ENCODE measurements around the gene ZNF324.
"Not testable (repeated sequence)": the region's sequence is repeated elsewhere in the genome, so short reads cannot be mapped to it uniquely, and the experiment has no call there.

The ZNF324 gene

GRCh38 chr19:58473775-58474174 is 6.9 kb downstream of the ZNF324 start:
- no peak for DNase-seq

GRCh38 chr19:58474291-58474996 is 7.6 kb downstream of the ZNF324 start:
- peak; percentile 26 for DNase-seq

- no peak for DNase-seq
Measured at GRCh38 chr19:58474997-58475713, 8.3 kb downstream of the ZNF324 start.

- DNase-seq, result peak; percentile 100
Measured at GRCh38 chr19:58475714-58476497, 9.0 kb downstream of the ZNF324 start, which contains the start of gene ZNF446. Gene ZNF446 (plus strand): TSS chr19:58476352. CDS start chr19:58477219, 867 bp downstream.

- DNase-seq, result no peak
Measured at GRCh38 chr19:58476498-58477015, 9.7 kb downstream of the ZNF324 start.

- DNase-seq, result no peak
Measured at GRCh38 chr19:58477130-58477529, 10.2 kb downstream of the ZNF324 start.

GRCh38 chr19:58477871-58478270 is 11.0 kb downstream of the ZNF324 start:
- no peak for DNase-seq

- DNase-seq, result no peak
Measured at GRCh38 chr19:58479303-58479702, 12.4 kb downstream of the ZNF324 start.

- no peak for DNase-seq
Measured at GRCh38 chr19:58479736-58480480, 13.0 kb downstream of the ZNF324 start.

GRCh38 chr19:58480481-58480830 is 13.6 kb downstream of the ZNF324 start:
- DNase-seq, result no peak

- no peak for DNase-seq
Measured at GRCh38 chr19:58480831-58481230, 14.0 kb downstream of the ZNF324 start.

GRCh38 chr19:58482372-58482771 is 15.5 kb downstream of the ZNF324 start:
- DNase-seq, result no peak

GRCh38 chr19:58483776-58484175 is 16.9 kb downstream of the ZNF324 start:
- no peak for DNase-seq

GRCh38 chr19:58484349-58484748 is 17.5 kb downstream of the ZNF324 start:
- DNase-seq, result not testable (repeated sequence)

- DNase-seq, result no peak
Measured at GRCh38 chr19:58491393-58491792, 24.5 kb downstream of the ZNF324 start.

GRCh38 chr19:58492265-58492664 is 25.4 kb downstream of the ZNF324 start:
- DNase-seq, result no peak

GRCh38 chr19:58497634-58498170 is 30.8 kb downstream of the ZNF324 start:
- no peak for DNase-seq

GRCh38 chr19:58498316-58499020 is 31.6 kb downstream of the ZNF324 start:
- DNase-seq, result no peak

GRCh38 chr19:58499021-58499927 is 32.4 kb downstream of the ZNF324 start:
- DNase-seq, result peak; percentile 98

- no peak for DNase-seq
Measured at GRCh38 chr19:58500242-58500641, 33.4 kb downstream of the ZNF324 start.

All from NCI-H226 (cell line).